ENCODE results near the gene CEP135.

DNA sequence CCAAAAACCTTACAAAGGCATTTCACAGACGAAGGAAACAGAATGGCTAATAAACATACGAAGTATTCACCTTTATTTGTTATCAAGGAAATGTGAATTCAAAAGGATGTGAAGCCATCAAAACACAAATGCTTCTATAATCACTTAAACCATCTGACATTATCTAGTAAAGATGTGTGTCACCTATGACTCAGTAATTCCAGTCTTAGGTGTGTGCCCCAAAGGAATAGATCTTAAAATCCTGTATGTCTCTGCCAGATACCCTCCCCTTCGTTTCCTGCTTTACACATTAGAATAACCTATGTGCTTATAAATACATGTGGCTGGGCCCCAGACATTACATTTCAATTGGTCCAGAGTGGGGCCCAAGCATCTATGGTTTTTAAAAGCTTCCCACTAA, 41.8 kb upstream of the CEP135 start:
- TF ChIP-seq POLR2A (IDR thresholded peaks at IDR 0.05): no peak
- TF ChIP-seq, protein P1, sequence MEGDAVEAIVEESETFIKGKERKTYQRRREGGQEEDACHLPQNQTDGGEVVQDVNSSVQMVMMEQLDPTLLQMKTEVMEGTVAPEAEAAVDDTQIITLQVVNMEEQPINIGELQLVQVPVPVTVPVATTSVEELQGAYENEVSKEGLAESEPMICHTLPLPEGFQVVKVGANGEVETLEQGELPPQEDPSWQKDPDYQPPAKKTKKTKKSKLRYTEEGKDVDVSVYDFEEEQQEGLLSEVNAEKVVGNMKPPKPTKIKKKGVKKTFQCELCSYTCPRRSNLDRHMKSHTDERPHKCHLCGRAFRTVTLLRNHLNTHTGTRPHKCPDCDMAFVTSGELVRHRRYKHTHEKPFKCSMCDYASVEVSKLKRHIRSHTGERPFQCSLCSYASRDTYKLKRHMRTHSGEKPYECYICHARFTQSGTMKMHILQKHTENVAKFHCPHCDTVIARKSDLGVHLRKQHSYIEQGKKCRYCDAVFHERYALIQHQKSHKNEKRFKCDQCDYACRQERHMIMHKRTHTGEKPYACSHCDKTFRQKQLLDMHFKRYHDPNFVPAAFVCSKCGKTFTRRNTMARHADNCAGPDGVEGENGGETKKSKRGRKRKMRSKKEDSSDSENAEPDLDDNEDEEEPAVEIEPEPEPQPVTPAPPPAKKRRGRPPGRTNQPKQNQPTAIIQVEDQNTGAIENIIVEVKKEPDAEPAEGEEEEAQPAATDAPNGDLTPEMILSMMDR (IDR thresholded peaks at IDR 0.05): no peak

Measured in Peyer's patch (tissue), 4 donors.